Measurements from ENCODE around the gene EML6.
A peak's percentile ranks its signal among the peaks of the same experiment; 100 is the strongest.
"Not testable (repeated sequence)": the region's sequence is repeated elsewhere in the genome, so short reads cannot be mapped to it uniquely, and the experiment has no call there.

The EML6 gene

GRCh38 chr2:54723131-54723995 lies at the start of gene EML6:
Gene EML6, plus strand, starts transcription at chr2:54723662. Its CDS starts 1,400 bp downstream, at chr2:54725062.
- DNase-seq, result peak; percentile 95

- DNase-seq, result no peak
Measured at GRCh38 chr2:54675281-54675680, 48.2 kb upstream of the EML6 start.

DNA sequence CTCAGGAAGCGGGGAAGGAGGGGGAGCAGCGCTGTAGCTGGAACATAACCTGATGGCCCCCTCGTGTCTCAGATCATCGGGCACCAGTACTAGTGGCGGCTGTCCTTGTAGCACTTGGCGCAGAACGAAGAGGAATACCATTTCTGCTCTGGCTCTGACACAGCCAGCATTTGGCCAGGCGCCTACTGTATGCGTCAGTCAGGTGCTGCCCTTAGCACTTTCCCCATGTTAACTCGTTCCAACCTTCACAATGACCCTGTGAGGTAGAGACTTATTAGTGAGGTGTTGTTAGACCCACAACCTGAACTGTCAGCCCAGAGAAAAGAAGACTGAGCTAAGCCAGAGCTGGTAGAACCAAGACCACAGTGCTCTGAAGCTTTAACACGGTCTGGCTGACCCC lies 47.7 kb upstream of the EML6 start:
- DNase-seq, result no peak

- DNase-seq, result no peak
Measured at GRCh38 chr2:54676656-54677055, 46.8 kb upstream of the EML6 start.

GRCh38 chr2:54677476-54678265 lies 45.8 kb upstream of the EML6 start:
- no peak for DNase-seq

DNA sequence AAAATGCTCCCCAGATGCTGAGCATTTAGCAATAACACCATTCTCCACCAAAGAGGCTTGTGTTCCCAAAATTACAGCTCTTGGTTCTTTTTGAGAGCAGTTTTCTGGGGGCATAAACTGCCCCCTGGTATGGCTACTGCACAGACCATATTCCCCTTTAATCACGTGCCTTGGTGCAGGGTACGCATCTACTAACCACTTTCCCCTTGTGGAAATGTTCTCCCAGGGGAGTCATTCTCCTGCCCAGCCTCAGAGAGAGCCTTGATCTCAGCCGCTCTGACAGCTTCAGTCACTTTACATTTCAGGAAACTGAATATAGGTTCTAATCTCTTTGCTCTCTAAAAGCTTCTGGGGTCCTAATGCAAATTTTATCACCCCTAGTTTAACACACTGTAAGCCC lies 44.7 kb upstream of the EML6 start:
- DNase-seq, result no peak

GRCh38 chr2:54680397-54681041 lies 42.9 kb upstream of the EML6 start:
- DNase-seq, result no peak

- DNase-seq, result no peak
Measured at GRCh38 chr2:54681416-54681815, 42.0 kb upstream of the EML6 start.

GRCh38 chr2:54683596-54683995 lies 39.9 kb upstream of the EML6 start:
- DNase-seq, result no peak

DNA sequence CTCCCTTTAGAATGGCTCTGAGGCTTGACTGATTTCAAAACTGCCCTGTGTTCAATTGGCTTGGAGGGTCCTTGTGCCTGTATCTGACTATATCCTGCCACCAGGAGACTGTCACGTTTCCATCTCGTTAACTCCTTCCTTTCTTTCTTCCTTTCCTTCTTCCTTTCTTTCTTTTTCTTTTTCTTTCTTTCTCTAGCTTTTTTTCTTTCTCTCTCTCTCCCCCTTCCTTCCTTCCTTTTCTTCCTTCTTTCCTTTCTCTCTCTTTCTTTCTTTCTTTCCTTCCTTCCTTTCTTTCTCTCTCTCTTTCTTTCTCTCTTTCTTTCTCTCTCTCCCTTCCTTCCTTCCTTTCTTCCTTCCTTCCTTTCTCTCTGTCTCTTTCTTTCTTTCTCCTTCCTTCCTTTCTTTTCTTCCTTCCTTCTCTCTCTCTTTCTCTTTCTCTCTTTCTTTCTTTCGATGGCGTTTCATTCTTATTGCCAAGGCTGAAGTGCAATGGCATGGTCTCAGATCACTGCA lies 38.1 kb upstream of the EML6 start:
- DNase-seq, result no peak

GRCh38 chr2:54687595-54688152 lies 35.8 kb upstream of the EML6 start:
- no peak for DNase-seq

- no peak for DNase-seq
Measured at GRCh38 chr2:54691445-54692135, 31.9 kb upstream of the EML6 start.

GRCh38 chr2:54692556-54692955 lies 30.9 kb upstream of the EML6 start:
- DNase-seq, result no peak

- DNase-seq, result no peak
Measured at GRCh38 chr2:54695378-54695777, 28.1 kb upstream of the EML6 start.

GRCh38 chr2:54697934-54698333 lies 25.5 kb upstream of the EML6 start:
- DNase-seq, result no peak

DNA sequence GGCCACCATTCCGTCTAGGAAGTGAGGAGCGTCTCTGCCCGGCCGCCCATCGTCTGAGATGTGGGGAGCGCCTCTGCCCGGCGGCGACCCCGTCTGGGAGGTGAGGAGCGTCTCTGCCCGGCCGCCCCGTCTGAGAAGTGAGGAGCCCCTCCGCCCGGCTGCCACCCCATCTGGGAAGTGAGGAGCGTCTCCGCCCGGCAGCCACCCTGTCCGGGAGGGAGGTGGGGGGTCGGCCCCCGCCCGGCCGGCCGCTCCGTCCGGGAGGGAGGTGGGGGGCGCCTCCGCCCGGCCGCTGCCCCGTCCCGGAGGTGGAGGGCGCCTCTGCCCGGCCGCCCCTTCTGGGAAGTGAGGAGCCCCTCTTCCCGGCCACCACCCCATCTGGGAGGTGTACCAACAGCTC lies 24.5 kb upstream of the EML6 start:
- not testable (repeated sequence) for DNase-seq

GRCh38 chr2:54699665-54700064 lies 23.8 kb upstream of the EML6 start:
- no peak for DNase-seq

DNA sequence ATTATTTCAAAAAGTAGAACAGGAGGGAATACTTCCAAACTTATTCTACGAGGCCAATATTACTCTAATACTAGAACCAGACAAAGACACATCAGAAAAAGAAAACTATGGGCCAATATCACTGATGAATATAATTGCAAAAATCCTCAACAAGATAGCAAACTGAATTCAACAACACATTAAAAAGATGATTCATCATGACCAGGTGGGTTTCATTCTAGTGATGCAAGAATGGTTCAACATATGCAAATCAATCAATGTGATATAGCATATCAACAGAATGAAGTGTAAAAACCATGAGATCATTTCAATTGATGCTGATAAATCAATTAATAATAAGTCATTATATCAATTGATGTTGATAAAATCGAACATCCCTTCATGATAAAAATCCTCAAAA lies 22.4 kb upstream of the EML6 start:
- DNase-seq, result no peak

DNA sequence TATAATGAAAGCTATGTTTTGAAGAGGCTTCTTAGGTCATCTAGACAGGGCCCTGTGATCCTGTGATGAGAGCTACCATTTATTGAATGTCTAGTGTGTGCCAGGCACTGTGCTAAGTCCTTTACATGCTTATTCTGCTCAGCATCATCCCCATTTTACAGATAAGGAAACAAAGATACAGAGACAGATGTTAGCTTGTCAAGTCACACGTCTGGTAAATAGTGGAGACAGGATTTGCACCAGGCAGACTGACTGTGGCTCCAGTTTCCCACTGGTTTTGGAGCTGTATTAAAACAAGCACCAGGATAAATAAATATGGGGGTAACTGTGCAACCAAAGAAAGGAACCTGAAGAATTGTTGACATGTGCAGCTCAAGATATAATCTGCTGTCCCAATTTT lies 19.2 kb upstream of the EML6 start:
- DNase-seq, result no peak

DNA sequence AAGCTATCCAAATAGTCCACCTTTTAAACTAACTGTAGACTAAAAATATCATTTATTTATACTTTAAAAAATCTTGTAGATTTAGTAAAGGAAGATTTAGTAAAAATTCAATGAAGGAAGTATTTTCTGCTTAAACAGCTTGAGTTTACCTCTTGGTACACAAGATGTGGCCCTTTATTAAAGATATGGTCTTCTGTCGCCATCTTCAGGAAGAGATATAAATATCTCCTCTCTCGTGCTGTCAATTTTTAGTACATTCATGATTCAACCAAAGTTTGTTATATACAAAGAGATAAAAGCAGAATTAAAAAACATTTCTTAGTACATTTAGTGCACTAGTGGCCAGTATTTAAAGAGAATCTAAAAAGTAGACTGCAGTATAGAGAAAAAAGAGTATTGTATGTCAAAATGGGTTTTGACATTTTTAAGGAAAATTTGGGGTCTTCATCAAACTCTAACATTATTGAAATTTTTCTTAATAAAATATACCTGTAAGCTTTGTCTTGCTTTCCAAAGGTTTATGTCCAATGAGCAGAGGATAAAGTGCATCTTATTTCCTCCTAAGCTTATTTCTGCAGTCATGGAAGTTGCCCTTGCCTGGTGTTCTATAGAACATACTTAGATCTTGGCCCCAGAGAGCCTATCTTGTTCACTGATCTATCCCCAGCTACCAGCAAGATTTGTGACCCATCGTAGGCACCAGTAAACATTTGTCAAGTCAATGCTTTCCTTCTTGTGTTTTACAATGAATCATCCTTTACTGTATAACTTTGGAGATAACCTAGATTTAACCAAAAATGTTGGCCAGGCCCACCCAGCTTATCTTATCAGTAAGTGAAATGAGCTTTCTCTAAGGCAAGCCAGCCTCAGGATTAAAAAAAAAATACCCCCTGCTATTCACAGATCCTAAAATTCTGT lies 18.5 kb upstream of the EML6 start:
- no peak for DNase-seq

DNA sequence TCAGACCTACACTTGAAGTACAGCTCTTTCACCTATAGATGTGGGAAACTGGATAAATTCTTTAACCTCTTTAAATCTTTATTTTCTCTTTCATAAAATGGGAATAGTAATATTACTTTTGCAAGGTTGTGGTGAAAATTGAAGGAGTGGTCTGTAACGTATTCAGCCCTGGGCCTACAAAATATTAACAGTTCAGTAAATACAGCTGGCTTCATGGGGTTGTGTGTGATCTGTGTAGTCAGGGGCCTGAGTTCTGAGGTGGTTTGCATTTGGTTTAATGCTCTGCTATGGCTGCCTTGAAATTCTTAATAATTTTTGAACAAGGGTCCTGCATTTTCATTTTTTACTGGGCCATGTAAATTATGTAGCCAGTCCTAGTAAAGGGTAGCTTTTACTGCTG lies 16.8 kb upstream of the EML6 start:
- DNase-seq, result no peak
